GM19023 (cell line): ENCODE results near the gene ANKRA2.
A peak's percentile ranks its signal among the peaks of the same experiment; 100 is the strongest.

ENCODE experiments used
- ATAC-seq: cut with Tn5 transposase; IDR thresholded peaks from one replicate; pipeline ENCODE4 v1.9.1; 2021; ENCODE audit warnings: mild to moderate bottlenecking, moderate library complexity; ENCODE audit not compliant: unreplicated experiment

ANKRA2 gene, protein sequence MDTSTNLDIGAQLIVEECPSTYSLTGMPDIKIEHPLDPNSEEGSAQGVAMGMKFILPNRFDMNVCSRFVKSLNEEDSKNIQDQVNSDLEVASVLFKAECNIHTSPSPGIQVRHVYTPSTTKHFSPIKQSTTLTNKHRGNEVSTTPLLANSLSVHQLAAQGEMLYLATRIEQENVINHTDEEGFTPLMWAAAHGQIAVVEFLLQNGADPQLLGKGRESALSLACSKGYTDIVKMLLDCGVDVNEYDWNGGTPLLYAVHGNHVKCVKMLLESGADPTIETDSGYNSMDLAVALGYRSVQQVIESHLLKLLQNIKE

DNA sequence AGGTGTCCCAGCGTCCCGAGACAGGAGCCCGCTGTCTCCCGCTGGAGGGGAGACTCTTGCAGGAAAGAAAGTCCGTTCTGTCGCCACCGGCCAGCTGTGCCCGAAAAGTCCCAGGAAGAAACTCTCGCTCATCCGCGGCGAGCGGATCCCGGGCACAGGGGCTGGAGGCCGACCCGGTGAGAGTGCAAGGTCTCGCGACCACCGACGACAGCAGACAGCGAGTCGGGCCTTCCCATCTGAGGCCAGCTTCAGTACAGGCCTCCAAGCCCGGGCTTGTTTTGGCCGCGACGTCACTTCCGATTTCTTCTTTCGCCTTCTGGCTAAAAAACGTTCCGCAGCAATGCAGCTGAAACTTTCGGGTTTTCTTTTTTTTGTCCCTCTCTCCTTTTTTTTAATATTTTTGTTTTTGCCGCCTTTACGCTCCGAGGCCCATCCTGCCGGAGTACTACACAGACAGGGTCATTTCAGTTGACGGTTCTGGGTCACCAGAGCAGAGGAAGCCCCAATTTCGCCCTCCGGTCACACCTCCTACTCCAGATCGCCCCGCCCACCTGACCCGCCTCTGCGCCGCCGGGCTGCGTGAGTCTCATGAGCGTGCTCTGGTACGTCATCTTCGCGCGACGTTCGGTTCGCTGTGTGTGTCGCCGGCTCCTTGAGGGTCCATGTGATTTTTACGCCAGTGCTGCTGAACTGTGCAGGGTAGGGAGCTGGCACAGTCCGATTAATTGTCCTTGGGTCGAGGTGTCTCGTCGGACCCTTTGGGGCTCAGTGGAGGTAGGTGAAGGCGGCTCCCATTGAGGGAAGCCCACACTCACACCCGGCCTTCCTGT is at the start of gene ANKRA2, which contains the start of gene UTP15:
Gene ANKRA2 (minus strand): TSS at position 501 of the 830 bp plus-strand sequence. CDS start 2,758 bp downstream, outside the sequence.
Gene UTP15 (plus strand): TSS at position 605 of the 830 bp plus-strand sequence. CDS start 1,602 bp downstream, outside the sequence.
- peak; percentile 95 for ATAC-seq

DNA sequence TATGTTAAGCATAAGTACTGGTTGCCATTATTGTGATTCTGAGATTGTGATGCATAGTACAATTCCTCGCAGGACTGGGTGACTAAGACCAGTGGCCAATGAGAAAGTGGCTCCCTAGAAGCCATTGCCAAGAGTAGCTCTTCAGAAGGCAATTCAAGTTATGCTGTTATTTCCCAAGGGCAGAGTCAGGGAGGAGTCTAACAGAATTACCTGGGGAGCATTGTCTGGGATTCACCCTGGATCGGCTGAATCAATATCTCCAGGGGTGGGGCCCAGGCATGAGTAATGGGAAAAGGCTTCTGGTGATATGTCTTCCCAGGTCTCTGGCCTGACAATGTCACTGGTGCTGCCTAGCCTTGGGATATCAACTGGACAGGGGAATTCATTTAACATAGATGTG is 49.6 kb upstream of the ANKRA2 start:
- ATAC-seq: no peak

DNA sequence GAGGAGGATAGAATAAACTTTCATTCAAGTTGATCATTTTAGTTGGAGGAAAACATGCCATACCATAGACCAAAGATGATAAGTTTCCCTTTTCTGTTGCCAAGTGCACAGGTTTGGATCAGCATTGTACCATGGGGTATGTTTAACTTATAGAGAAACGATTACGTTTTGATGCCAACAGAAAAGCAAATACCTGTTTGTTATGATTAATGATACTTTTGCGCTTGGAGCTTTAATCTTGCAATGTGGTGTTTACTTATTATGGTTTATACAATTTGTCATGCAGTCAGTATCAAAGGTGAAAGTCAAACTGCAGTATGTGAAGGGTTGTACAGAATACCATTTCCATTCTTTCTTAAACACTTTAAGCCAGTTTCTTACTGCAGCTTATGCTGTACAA is 47.4 kb upstream of the ANKRA2 start:
- ATAC-seq: no peak

DNA sequence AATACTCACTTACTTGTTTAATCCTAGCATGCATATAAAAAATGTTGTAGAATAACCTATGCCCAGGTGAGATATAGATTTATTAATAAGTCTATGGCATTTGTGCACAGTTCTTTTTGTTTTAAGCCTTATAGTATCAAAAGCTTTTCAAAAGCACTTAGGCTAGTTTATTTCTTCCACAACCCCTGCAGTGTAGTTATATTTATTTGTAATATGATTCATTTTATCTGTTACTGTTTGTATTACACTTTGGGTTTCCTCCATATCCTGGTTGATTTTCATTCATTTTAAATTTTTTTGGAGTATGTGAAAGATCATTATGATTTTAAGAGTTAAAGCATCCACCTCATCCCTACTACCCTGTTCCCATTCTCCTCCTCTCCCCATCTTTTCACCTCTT is 41.8 kb upstream of the ANKRA2 start:
- ATAC-seq: no peak

DNA sequence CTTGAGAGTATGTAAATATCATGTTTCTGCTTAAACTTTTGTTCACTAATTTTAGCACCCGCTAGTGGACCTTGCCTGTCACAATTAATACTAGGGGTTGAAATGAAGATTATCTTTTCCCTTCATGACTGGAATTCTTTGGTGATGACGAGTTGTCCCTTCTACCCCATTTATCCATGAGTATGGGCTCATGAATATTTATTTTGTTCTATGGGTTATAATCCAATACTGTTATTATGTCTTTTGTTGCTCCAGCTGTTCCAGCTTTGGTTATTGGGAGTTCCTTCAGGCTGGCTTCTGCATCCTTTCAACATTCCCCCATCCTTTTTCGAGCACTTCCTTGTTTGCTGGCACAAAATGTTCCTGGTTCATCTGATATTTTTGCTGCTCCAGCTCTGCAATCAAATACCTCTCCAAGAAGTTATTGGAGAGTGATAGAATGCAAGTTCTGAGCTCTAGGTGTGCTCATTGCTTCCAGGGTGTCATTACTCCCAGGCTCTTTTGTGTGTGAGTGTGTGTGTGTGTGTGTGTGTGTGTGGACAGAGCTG is 40.8 kb upstream of the ANKRA2 start:
- no peak for ATAC-seq

DNA sequence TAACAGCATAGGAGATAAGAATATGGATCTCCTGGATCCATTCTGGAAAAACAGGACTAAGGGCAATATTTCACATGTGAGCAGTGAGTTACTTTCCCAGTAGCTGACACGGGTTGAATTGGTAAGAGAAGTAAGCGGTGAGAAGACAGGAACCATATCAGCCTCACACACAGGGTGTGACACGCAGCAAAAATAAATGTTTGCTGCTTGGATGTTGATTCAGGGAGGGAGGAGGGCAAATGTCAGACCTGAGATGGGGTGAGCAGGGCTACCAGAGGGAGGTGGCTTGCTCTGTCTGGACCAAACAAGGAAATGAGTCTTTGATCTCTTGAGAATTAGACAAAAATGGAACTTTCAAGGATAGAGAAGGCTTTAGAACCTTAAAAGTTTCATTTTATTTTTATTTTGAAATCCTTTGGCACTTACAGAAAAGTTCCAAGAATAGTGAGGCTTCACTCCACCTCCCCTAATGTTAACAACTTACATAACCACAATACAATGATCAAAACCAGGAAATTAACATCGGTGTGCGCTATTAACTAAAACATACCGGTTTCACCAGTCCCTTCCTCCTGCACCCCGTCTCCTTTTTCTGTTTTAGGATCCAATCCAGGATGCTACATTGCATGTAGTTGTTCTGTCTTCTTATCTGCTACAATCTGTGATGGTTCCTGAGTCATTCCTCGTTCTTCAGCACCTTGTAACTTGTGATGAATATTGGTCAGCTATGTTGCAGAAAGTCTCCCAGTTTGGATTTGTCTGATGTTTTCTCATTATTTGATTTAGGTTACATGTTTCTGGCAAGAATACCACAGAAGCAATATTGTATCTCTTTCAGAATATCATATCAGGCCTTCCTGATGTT is 40.0 kb upstream of the ANKRA2 start:
- ATAC-seq: no peak

DNA sequence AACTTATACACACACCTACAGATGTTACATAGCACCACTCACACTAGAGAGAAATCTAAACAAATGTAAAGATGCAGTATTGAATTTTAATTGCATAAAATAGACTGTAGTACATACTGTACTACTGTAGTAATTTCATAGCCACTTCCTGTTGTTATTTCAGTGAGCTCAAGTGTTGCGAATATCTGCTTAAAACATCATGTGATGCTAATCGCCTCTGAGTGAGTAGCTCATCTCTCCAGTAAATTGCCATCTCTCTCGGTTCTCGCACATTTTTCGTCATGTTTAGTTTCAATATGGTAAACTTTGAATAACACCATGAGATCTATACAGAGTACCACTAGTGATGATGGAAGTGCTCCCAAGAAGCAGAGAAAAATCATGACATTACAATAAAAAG is 38.6 kb upstream of the ANKRA2 start:
- ATAC-seq: no peak

DNA sequence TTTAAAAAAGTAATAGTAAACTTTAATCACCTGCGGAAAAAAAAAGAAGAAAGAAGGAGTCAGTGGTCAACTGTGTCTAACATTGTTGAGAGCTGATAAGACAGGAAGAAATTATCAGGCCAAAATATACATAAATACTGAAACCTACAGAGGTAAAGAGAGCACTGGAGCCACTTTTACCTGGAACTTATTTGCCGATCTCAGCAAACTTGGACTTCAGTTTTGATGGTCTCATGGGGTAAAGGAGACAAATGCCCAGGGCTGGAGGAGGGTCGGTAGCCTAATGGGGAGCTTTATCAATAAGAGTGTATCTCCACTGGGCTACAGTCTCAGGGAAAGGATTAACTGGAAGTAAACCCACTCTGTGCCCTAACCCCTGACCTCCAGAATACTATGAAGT is 33.9 kb upstream of the ANKRA2 start:
- no peak for ATAC-seq

DNA sequence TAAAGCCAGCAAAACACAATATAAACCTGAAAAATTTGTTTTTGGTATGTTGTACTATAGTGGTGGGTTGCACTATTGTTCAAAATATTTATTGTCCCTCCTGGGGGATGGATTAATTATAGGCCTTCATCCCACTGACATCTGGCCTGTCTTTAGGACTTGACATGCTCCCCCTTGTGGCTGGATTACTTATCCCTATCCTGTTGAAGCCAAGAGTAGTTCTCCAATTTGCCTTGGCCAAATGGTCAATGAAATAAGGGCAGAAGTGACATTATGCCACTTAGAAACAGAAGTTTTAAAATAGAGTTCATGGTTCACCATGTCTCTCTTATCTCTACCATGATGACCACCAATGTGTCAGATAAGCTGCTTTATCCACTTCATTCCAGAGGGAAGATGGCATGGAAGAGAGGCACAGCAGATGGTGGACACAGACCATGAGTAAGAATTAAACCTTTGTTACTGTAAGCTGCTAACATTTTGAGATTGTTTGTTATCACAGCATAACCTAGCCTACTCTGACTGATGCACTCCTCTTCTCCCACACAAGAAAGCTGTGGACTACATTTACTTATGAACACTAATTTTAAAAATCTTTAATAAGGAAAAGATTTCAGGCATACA is 31.4 kb upstream of the ANKRA2 start:
- ATAC-seq: no peak

DNA sequence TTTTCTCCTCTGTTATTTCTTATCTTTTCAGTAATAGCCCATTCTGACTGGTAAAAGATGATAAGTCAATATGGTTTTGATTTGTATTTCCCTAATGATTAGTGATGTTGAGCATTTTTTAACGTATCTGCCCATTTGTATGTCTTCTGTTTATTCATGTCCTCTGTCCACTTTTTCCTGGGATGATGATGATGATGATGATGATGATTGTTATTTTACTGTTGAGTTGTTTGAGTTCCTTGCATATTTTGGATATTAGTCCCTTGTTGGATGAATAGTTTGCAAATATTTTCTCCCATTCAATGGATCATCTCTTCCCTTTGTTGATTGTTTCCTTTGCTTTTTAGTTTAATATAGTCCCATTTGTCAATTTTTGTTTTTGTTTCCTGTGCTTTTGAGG is 27.1 kb upstream of the ANKRA2 start:
- no peak for ATAC-seq

DNA sequence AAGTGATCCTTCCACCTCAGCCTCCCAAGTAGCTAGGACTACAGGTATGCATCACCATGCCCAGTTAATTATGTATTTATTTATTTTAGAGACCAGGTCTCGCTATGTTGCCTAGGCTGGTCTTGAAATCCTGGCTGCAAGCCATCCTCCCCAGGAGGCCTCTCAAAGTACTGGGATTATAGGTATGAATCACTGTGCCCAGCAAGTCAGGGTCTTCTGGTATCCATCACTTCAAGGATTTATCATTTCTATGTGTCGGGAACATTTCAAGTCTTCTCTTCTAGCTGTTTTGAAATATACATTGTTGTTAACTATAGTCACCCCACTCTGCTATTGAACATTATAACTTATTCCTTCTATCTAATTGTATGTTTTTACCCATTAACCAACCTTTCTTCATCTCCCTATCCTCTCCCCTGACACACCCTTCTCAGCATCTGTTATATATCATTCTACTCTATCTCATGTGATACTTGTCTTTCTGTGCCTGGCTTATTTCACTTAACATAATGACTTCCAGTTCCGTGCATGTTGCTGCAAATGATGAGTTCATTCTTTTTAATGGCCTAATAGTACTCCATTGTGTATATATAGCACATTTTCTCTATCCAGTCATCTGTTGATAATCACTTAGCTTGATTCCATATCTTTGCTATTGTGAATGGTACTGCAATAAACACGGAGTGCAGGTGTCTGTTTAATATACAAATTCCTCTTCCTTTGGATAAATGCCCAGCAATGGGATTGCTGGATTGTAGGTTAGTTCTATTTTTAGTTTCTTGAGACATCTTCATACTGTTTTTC is 26.5 kb upstream of the ANKRA2 start:
- ATAC-seq: no peak

DNA sequence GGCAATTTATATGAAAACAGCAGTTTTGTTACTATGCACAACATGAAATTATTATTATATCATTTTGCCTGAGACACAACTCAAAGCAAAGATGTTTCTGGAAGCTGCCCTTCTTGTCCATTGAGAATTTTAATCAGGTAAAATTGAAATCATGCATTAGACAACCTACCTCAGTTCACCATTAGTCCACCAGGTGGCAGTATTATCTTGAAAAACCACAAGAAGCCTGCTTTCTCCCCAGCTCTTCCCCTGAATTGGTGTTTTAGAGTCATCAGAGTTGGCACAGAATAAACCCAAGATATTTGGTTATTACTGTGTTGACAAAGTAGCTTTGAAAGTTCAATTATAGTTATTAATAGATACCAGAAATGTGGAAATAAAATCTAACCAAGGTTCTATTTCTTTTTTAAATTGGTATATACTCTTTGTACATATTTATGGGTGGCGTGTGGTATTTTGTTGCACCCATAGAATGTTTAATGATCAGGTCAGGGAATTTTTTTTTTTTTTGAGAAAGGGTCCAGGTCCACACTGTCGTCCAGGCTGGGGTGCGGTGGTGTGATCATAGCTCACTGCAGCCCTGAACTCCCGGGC is 25.8 kb upstream of the ANKRA2 start:
- ATAC-seq: peak; percentile 70

DNA sequence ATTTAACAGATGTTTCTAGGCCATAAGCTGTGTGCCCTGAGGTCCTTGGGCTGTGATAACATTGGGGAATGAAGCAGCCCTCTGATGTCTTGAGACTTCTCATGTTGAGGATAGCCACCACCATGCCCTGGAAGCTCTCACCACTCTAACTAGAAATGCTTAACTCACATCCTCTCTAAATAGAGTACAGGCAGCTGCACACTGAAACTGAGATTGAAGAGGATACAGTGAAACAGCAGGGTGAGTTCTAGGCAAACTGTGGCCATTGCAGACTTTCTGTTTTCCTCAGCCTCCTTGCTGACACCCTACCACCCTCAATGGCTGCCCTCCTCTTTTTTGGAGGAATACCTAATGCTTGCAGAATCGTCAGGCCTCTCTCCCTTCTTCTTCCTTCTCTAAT is 22.5 kb upstream of the ANKRA2 start:
- ATAC-seq: peak; percentile 63

DNA sequence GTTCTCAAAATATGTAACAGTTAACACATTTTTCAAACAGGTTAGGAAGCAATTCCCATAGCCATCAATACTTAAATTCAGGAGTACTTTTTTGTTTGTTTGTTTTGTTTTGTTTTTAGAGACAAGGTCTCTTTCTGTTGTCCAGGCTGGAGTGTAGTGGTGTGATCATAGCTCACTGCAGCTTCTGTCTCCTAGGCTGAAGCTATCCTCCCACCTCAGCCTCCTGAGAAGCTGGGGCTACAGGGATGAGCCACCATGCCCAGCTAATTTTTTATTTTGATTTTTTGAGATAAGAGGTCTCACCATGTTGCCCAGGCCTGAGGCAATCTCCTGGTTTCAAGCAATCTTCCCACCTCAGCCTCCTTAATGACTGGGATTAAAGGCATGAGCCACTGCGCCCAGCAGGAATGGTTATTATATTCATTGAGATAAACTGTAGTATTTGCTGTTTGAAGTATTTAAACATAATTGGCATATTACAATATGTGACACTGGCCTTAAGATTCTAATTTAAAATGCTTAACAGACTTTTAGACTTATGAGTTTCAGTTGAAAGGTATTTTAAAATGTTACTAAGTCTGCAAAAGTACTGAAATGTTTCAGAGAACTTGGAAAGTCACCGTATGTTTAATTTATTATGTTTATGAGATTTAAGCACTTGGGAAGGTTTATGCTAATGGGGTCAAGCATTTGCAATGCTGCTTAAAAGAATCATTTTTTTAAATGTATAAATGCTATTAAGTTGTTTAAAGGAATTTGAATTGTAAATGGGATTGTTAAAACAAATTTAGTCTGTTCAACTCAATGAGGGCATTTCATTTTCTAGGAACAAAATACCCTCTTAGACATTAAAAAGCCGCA is 17.1 kb upstream of the ANKRA2 start:
- no peak for ATAC-seq

DNA sequence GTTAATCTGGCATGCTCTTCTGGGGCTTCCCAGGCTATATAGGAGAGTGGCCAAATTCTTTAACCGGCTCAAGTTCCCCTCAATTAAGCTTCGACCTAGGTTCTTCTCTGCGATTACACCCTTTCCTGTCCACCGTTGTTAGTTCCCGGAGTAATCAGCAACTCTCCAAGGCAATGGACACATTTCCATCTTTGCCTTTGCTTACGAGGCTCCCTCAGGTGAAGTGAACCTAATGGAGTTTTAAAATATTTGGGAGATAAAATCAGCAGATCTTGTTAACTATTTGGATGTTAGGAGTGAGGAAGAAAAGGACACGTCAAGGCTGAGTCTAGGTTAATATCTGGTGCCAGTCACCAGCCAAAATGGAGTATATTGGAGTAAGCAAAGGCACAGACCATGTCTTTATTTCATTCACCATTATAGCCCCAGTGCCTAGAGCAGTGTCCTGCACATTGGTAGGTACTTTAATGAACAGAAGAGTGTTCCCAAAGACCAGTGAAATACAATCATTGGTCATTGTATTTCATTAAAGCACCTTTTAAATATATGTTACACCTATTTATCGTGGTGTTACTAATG is 619 bp upstream of the ANKRA2 start:
- peak; percentile 37 for ATAC-seq

DNA sequence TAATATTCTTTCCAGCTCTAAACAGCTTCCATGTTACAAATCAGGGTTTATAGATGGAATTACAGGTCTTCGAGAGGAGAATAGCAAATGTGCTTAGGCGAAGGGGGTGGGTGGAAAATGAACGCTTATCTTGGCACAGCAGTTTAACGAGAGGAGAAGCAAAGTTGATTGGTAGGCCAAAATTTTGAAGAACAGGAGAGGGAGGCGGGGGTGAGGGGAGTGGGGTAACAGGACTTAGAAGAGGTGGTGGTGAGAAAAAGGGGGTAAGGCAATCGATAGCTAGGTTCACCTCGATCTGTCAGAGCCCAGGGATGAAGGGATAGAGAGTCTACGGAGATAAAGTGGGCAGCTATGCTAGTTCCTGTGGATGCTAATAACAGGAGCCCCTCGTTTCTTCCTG is 764 bp downstream of the ANKRA2 start:
- ATAC-seq: peak; percentile 8

DNA sequence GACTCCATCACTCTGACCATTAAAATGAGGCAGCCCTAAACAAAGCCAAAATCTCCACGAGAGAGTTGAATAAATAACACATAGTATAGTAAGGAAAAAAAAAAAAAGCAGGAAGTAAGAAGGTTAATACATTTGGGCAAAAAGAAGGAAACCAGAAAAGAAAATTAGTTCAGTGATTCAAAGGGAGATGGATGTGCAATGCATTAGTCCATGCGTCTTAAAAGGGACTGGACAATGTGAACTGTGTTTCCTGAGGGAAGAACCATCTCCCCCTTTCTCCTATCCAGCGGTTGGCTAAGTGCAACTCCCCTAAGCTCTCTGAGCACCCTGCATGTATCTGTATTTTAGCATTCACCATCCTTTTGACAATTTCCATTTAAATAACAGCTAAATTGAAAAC is 1.4 kb downstream of the ANKRA2 start:
- no peak for ATAC-seq

DNA sequence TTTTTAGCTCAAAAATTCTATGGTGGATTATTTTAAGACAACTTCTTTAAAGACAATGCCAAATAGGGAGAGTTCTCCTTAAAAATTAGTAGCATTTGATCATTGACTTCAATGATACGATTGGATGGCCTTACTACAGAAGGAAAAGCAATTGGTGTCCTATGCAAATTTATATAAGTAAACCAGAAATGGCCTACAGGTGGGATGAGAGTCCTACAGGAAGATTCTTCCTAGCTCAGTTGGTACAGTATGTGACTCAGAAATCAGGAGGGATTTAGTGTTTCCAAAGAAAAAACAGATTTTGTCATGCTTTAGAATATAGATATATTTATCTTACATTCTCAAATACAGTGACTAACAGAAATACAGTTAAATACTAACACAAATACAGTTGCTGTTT is 6.5 kb downstream of the ANKRA2 start:
- ATAC-seq: no peak
